MV-4-11 (cell line): ENCODE measurements around the gene ARHGAP22.

Experiments
- DNase-seq: peaks from one replicate; lab custom pipeline; 2025; lab: John Stamatoyannopoulos, UW

The ARHGAP22 gene

DNA sequence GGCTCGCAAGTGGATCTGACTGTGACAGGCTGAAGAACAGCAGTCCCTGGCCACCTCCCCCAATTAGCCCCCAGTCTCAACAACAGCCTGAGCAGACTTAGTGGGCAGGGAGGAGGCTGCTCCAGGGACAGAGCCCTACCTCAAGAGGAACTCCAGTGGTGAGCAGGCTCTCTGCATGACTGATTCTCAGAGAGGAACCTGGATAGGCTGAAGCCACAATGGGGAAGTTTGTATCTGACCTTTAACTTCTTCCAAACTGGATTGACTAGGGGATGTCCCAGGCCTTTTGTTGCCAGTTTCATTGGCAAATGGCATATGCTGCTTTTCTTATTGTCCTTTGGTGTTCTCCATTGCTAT is 93.0 kb downstream of the ARHGAP22 start:
- peak; percentile 92 for DNase-seq

DNA sequence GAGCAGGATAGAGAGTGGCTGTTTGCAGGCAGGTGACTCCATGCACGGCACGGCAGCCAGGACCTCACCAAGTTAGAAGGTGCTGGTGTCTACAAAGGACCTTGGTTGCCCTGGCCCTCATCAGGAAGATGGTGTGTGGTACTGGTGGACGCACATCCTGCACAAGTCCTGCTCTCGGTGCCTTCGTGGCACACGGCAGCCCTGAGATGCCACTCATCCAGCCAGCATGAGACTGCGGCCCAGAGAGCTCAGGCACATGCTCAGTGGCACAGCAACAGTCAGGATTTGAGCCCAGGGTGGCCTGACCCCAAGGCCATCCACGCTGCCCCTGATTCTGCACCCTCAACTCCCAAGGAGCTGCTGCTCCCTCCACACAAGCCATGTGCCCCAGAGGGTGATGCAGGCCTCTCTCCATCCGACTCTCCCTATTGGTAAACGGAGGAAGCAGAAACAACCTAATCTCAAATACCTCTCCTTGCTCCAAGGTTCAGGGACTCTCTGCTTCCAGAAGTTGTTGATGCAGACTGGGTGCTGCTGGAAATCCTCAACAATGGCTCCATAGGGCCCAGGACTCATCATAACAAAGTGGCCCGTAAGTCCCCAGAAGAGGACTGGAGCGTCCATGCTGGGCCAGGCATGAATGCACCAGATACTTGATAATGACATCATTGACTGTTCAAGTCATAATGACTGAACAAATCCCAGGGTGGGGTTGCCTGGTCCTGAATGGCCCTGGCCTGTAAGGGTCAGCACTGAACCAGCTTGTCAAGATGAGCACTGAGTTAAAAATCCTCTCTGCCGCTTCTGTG is 93.6 kb downstream of the ARHGAP22 start:
- no peak for DNase-seq

DNA sequence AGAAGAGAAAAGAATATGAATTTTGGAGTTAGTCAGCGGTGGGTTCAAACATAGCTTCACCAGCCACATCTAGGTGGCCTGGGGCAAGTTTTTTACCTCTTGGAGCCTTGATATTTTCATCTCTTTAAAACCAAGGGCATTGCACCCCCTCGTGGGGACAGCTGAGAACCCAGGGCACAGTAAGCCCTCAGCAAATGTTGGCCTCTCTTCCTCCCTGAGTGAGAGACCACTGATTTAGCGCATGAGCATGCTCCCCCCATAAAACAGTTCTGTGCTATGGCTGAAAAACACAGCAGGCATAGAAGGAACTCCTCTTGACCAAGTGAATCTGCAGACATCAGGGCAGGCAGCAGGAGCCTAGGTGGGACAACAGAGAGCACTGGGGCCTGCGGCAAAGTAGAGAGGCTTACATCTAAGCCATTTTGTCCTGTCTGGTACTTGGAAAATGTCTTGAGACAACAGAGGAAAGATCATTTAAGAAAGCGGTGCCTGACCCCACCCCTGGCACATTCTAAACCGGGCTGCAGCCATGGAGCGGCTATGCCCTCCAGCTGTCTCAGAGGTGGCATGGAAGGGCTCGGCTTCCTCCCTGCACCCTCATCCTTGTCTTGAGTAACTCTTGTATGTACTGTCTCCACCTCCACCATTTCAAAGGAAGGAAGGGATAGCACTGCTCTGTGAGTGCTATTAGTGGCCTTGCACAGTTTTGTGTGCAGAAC is 94.7 kb downstream of the ARHGAP22 start:
- DNase-seq: peak; percentile 47

DNA sequence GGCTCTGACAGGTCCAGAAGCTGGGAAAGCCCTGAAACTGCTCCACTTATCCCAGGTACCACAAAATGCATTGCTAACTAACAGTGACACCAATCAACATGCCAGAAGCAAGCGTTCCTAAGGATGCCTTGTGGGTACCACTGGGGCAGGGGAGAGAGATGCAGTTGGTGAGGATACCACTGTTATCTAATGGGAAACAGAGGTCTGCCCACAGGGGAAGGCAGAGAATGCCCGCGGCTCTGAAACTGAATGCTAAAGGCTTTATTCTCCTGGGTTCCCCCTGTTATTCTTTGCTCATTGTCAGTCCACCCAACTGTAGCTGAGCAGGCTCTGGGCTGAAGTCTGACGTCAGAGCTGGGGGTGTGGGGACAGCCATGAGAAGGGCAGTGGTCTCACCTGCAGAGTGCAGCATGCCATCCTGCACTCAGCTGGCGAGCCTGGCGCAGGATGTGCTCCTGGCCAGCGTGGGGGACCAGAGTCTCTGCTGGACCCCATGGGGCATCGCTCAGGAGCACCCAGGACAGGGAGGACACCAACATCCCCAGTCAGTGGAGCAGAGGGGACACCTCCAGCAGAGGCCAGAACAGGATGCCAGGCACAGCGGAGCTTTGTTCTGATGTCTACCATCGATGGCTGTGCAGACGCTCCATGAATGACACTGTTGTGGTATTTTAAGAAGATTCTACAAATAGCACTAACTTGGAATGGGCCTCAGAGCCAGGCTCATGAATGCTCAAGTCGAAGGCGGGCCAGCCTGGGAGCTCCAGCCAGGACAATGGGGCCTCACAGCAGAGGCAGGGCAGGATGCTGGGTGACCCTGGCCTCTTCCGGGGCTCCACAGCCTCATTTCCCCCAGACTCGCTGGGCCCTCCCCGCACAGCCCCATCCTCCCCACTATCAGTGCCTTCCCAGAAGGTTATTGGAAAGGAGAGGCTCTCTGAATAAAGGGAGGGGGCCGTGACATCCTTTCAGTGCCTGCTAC is 95.8 kb downstream of the ARHGAP22 start:
- DNase-seq: no peak

DNA sequence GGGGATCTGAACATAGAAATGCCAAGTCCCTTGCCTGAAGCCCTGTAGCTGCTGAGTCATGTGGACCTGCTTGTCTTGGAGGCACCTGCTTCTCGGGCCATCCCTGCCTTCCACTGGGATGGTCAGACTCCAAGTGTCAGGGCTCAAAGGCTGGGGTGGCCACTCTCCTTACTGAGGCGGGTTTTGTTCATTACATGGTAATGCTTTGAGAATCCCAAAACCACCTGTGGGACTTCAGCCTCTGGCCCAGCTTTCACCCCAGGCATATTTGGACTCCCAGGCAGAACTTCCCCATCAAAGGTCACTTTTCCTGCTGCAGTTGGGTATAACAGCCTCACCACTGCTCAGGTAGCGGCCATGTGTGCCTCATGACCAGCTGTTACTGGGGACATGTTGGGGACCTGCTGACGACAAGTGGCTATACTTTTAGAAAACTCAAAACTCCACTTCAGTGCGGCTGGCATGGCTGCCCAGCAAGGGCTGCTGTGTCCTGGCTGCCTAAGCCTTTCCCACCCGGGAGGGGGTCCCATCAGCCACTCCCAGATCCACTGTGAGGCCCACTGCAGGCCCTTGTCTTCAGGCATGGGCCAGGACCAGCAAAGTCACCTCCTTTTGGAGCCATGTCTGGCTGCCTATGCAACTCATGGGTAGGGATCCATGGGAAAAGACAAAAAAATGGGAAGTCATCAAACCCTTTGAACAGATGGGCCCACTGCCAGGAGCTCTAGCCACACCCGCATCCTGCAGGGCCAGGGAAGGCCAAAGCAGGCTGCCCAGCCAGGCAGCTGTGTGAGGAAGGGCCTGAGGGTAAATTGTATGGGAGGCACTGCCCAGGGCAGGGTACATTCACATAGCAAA is 96.7 kb downstream of the ARHGAP22 start:
- DNase-seq: peak; percentile 44

DNA sequence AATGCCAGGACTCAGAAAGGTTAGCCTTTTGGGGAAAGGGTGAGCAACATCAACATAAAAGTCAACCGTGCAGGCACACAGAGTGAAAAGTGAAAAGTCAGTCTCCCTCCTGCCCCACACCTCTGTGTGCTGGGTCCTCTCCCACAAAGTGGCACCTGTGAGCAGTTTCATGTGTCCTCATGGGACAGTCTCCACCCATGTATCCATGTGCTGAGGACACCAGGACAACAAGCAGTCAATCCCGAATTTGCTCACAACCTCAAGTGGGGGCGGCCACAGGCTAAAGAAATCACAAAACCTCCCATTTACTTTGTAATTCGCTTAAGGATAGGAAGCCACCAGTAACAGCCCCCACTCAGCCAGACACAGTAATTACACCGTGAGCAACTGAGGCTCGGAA is 97.4 kb downstream of the ARHGAP22 start:
- no peak for DNase-seq

DNA sequence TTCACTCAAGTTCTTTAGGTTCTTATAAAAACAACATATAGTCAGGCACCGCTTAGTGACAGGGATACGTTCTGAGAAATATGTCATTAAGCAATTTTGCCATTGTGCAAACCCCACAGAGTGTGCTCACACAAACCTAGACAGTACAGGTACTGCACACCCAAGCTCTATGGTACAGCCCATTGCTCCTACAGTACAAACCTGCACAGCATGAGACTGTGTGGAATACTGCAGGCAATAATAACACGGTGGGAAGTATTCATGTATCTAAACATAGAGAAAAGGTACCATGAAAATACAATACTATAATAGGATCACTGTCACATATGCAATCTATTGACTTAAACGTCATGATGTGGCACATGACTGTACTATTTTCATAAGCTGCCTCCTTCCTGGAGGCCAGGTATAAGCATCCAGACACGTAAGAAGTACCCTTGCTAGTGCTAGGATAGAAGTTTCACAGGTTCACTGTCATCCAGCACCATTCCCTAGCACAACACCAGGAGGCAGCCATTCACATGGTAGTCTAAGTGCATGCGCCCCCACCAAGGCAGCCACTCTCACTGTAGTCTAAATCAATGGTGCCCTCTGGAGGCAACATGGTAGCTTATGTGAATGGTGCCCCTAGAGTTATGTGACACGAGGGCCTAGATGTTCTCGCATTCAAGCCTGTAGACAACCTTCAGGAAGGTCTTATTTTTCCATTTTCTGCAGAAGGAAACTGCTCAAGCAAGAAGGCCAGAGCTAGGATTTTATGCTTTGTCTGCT is 98.5 kb downstream of the ARHGAP22 start:
- peak; percentile 57 for DNase-seq

DNA sequence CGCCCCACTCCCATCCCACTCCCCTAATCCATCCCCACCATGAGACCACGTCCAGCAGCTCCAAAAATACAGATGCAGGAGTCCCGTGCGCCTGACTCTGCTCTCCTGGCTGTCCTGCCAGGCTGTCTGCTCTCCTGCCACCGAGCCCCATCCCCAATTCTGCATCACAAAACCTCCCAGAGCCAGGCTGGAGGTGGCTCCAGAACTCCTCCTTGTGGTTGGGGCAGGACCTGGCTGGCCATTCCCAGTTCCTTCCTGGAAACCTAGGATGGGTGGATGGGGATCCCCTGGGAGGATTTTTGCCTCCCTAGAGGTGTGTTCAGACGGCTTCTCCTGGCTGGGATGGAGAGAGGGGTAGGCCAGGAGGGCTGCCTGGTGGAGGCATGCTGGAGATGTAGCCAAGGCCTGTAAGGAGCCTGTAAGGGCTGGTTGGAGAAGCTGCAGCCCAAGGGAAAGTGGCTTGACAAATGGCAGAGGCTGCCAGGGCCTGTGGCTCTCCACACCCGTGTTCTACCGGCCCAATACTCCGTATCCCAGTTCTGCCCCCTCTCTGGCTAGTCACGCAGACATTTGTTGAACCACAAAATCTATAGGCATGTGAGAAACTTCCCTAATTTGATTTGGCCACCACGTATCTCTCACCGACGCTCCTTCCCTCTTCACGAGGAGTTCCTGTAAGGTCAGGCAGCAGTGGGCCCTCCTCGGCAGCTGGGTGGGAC is 99.3 kb downstream of the ARHGAP22 start:
- DNase-seq: peak; percentile 81

DNA sequence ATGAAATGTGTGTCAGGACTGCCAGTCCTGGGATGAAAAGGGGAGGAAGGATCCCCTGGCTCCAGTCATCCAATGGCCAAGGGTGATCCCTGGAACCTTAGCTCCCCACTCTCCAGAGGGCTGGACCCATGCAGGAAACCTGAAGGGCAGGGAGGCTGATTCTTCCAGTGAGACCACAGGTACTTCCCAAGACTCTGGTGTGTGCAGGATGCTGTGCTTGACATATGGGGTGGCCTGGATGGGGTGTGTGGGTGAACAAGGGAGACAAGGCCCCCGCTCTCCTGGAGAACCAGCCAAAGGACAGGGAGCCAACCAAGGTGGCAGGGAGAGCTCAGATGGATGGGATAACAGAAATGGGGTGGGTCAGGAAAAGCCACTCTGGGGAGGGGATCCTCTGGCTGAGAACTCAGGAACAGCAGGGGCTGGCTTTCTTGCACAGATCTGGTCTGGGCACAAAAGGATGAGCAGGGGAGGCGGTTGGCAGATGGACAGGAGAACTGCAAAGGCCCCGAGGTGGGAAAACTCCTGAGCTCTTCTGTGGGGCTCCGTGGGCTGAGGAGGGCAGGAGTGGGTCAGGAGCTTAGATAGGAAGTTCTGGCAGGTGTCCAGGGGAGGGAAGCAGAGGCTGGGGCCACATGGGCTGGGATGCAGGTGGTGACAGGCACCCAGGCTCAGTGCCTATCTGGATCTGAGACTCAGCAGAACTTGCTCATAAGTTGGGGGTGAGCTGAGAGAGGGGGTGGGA is 100.6 kb downstream of the ARHGAP22 start:
- no peak for DNase-seq

DNA sequence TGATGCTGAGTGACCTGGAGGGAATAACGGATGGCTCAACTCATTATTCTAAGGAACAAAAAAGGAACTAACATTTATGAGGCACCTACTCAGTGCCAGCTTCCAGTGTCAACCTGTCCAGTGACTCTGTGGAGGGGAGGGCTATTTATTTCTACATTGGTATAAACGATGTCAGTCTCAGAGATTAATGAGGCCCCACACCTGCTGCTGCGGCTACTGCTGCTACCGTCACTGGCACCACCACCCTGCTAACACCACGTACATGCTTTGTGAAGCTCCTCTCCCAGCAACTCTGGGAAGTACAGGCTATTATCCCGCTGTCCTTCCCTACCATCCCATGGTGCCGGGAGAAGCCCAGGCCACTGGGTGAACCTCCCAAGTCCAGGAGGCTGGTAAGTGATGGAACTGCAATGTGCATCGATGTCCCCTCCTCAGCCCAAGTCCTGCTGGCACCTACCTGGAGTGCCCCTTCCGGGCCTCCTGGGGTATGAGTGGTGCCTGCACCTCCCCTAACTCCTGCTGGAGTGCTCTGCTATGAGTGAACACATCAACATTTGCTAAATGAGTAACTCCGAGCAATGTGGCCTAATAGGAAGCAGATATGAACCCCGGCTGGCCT is 101.5 kb downstream of the ARHGAP22 start:
- DNase-seq: no peak

DNA sequence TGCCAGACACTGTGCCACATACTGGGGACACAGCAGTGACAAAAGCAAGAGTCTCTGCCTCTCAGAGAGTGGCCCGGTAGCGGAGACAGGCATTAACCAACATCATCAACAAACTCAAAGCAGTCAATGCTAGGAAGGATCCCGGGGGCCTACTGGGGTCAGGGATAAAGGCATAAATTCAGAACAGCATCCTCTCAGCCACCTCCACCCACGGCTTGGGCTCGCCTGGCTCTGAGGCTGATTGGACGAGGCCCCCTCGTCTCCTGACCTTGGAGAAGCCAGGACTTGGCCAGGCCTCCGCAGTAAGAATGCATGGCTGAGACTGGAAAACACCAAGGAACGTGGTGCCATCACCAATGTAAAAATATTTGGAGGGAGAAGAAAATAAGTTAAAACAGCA is 102.1 kb downstream of the ARHGAP22 start:
- no peak for DNase-seq

DNA sequence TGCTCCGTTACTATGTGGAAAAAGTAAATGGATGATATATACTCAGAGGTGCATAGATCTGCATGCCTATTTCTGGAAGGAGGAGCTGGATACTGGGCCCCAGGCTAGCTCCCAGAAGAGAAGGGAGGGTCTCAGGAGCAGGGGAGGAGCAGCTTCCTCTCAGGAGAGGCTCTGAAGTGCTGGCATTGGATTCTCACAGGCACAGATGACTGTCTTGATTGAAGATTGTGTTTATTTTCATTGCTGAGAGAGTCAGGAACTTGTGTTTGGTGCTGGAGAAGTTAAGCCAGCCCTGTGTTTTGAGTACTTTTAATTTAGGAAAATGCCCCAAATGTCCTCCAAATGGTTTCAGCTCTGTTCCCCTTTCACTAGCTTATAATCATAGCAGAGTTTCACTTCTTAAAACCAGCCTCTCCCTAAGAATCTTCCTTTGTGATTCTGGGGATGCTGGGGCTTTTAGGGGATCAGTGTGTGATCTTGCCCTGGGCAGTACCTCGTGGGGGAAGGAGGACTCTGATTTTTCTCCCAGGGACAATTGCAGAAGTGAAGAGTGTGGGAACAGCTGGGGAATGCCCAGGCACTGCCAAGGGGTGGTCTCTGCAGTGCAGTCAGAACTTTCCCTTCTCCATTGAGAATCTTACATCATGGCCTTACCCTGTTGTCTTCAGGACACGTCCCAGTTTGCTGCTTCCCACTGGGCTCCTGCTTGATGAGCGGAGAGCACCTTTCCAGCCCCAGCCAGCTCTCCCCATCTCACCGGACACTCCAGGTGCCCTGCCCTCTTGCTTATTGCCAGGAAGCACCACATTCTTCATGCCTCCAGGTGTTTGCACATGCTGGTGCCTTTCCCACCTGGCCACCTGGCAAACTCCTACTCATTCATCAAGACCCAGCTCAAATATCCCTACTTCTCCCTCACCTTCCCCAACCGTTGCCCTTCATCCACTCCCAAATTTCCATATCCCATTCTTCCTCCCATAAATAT is 102.8 kb downstream of the ARHGAP22 start:
- peak; percentile 78 for DNase-seq

DNA sequence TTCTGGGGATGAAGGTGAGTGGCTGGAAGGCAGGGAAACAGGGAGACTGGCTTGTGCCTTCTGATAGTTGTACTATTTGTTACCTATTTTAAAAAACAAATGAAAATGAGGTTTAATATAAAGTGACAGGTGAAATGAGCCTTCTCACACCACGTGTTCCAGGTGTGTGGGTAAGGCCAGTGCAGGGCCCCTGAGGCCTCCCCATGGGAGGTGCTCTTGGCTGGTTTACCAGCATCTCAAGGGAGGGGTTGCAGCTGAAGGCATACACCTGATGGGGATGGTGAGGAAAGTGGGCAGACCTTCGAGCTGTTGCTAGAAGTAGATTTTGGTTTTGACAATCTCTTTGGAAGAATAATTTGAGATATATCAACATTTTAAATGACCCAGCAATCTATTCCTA is 103.6 kb downstream of the ARHGAP22 start:
- DNase-seq: no peak

DNA sequence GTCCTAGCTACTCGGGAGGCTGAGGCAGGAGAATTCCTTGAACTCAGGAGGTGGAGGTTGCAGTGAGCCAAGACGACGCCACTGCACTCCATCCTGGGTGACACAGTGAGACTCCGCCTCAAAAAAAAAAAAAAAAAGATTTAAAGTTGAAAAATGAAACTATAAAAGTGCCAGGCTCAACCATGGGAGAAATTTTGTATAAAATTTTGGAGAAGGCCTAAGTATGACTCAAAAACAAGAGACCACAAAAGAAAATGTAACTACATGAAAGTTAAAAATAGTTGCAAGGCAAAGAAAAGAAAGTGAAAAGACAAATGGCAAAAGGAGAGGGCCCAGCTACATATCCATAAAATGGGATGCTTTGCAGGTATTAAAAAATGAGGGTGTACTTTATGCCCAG is 104.1 kb downstream of the ARHGAP22 start:
- peak; percentile 31 for DNase-seq

DNA sequence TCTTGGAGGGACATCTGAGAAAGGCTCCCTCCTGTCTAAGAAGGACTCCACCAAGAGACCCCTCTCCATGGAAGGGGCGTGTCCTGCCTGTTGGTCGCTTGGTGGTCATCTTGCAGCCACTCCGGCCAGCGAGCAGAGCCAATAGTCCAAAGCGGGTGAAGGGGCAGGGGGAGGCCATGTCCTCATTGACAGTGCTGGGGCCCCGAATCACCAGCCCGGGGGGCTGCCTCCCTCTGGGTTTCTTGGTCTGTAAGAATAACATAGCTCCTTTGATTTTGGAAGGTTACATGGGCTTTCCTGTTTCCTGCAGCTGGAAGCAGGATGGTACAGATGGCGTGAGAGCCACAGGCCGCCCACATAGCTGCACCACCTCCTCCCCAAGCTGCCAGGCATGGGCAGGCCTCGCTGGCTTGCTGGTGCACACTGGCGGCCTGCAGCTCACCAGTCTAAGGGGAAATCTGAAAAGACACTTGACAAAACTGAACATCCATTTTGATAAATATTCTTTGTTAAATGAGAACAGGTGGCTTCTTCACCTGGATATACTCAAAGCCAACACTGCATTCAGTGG is 105.8 kb downstream of the ARHGAP22 start:
- no peak for DNase-seq

DNA sequence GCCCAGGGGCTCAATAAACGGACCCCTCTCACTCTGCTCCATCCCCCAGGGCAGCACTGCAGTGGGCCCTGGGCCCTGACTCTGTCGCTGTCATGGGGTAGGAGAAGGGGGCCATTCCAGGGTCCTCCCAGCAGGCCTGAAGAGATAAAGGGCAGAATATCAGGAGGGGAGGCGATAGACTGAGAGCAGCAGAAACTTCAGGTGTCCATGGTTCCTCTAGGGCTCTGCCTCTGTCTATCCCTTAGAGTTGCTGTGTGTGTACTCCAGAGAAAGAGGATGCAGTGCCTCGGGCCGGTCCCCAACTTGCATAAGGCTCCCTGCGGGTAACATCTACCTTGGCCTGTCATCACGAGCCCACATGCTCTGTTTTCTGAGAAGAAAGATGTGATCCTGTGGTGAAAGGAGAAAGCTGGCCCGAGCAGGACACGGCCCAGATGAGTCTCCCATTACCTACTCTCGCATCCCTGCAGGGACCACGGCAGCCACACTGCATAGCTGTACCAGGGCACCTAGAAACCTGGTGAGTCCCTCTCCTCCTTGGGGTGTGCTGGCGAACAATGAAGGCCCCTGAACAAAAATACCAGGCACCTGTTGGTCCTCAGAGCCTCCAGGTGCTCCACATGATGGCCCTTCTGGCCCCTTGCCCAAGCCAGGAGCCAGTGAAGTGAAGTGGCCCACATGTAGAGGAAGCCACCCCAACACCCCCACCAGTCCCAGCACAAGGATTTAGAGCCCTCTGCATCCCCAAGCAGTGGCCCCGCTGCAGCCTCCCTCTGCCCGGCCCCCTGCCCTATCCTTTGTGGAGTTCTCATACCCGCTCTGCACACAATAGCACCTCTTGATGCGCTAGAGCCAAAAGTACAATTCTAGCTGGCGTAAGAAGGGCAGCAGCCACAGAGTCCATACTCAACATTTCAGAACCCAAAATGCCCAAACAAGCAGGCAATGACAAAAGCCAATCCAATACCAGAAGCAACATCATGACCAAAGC is 106.8 kb downstream of the ARHGAP22 start:
- no peak for DNase-seq
